ENCODE data around the gene TFDP2.

- TF ChIP-seq PCBP1 (IDR thresholded peaks at IDR 0.05; ENCODE audit: low read depth, low read length, poor library complexity, severe bottlenecking) (no peak), MAX (CRISPR knock-in tag; IDR thresholded peaks at IDR 0.05) (no peak), EZH2 (IDR thresholded peaks at IDR 0.05; ENCODE audit: borderline replicate concordance, low read depth, low read length) (no peak), ZNF830 (CRISPR knock-in tag; IDR thresholded peaks at IDR 0.05) (no peak), HDAC2 (IDR thresholded peaks at IDR 0.05) (no peak), CTCF (IDR thresholded peaks at IDR 0.05 in 2 of 3, conservative IDR thresholded peaks at IDR 0.05 in 1 of 3; ENCODE audit: insufficient read depth in 2 of 3, low read depth in 1 of 3, low read length in 3 of 3) (no peak)
Observed at GRCh38 chr3:141979050-141979671, 170.2 kb downstream of the TFDP2 start.

Measured in K562 (cell line).